HepG2 (cell line): ENCODE measurements around the gene AKAP8L. TPM values are rescaled to one million over a fixed set of nuclear protein-coding genes. Genes with fewer than 3 reads are reported as not detected.

ENCODE experiments used
- ATAC-seq: fragments of 200-7000 bp; cut with Tn5 transposase; 3 replicates; pipeline ENCODE4 v1.9.1; 2020; ENCODE audit warnings: mild to moderate bottlenecking, moderate library complexity
- BruUV-seq: library from RNA; stranded (reverse); fragments of 400-500 nt; replicated peaks from 2 replicates; lab custom pipeline; 2021; lab: Mats Ljungman, UMichigan
- CTCF ChIA-PET: fragments of 300-600 bp; formaldehyde crosslinking; extraction: SDS; loops from one replicate; lab custom pipeline; 2021; ENCODE audit warnings: low total read pairs, inconsistent platforms, low intra/inter-chr PET ratio; lab: Yijun Ruan, JAX
- POLR2A ChIA-PET: fragments of 350-600 bp; sonication (Branson Sonifier 250); formaldehyde crosslinking; loops from one replicate; lab custom pipeline; 2020; ENCODE audit warnings: antibody characterized with exemption, inconsistent platforms; lab: Yijun Ruan, JAX
- DNase-seq: peaks from one replicate; pipeline ENCODE4 v3.0.0-alpha.2; 2015; ENCODE audit warnings: low spot score
- FAIRE-seq: peaks from 3 replicates; lab custom pipeline; 2011; peaks lifted over from hg19 to GRCh38; lab: Jason Lieb, UNC
- H2AFZ ChIP-seq: one replicate; pipeline ENCODE4 v1.6.1; 2011; ENCODE audit warnings: low read length, inconsistent platforms
- H3K27ac ChIP-seq: fragments of 300-600 bp; 3 replicates; pipeline ENCODE4 v1.8.0; 2011; ENCODE audit warnings: mixed run types, mild to moderate bottlenecking, mixed read lengths, low read length, inconsistent platforms; ENCODE audit not compliant: insufficient read depth; ENCODE audit errors: extremely low read length
- H3K27me3 ChIP-seq, 2 experiments: fragments of 200-600 bp in 1 of 2; 2 replicates in 1 of 2; 3 replicates in 1 of 2; pipeline versions ENCODE4 v1.6.0 to v1.8.0; 2011; ENCODE audit warnings: low read length in 2 of 2, mild to moderate bottlenecking in 2 of 2, moderate library complexity in 2 of 2, inconsistent platforms in 1 of 2; ENCODE audit not compliant: insufficient read depth in 2 of 2, control insufficient read depth in 1 of 2
- H3K36me3 ChIP-seq, 2 experiments: fragments of 200-600 bp in 1 of 2; replicated peaks in 1 of 2; 2 replicates in 1 of 2; 3 replicates in 1 of 2; pipeline versions ENCODE4 v1.5.1 to v1.8.0; 2011; ENCODE audit warnings: low read length in 2 of 2, inconsistent platforms in 1 of 2; ENCODE audit not compliant: insufficient read depth in 2 of 2, control insufficient read depth in 1 of 2
- H3K4me1 ChIP-seq: 2 replicates; pipeline ENCODE4 v1.5.1; 2012; ENCODE audit warnings: low read length, inconsistent platforms; ENCODE audit not compliant: insufficient read depth
- H3K4me2 ChIP-seq: 2 replicates; pipeline ENCODE4 v1.6.0; 2011; ENCODE audit warnings: low read depth, low read length, inconsistent platforms
- H3K4me3 ChIP-seq, 3 experiments: fragments of 200-600 bp in 1 of 3; sonication (generic), shearing (Covaris generic) in 1 of 3; replicated peaks in 1 of 3; 2 replicates each; pipeline ENCODE4 v1.5.1; 2011 to 2016; ENCODE audit warnings: low read length in 3 of 3, inconsistent platforms in 2 of 3, low read depth in 2 of 3, mild to moderate bottlenecking in 2 of 3, control low read depth in 1 of 3, mixed read lengths in 1 of 3; ENCODE audit not compliant: insufficient read depth in 1 of 3
- H3K79me2 ChIP-seq: one replicate; pipeline ENCODE4 v1.6.1; 2011; ENCODE audit warnings: low read length, inconsistent platforms; ENCODE audit not compliant: insufficient read depth
- H3K9ac ChIP-seq: 2 replicates; pipeline ENCODE4 v1.6.0; 2011; ENCODE audit warnings: mild to moderate bottlenecking, low read depth, low read length, inconsistent platforms; ENCODE audit not compliant: insufficient read depth
- H3K9me3 ChIP-seq: 2 replicates; pipeline ENCODE4 v1.5.1; 2012; ENCODE audit warnings: mild to moderate bottlenecking, low read length
- H4K20me1 ChIP-seq: 2 replicates; pipeline ENCODE4 v1.6.0; 2011; ENCODE audit warnings: inconsistent platforms, mild to moderate bottlenecking, low read length, moderate library complexity; ENCODE audit not compliant: insufficient read depth
- CREM ChIP-seq, 2 experiments: sonication (generic) in 1 of 2; formaldehyde crosslinking in 1 of 2; IDR thresholded peaks; 2 replicates each; pipeline versions ENCODE4 v1.4.0 to v1.6.1; 2016 to 2020; ENCODE audit warnings: antibody characterized with exemption in 1 of 2, mild to moderate bottlenecking in 1 of 2, missing genetic modification reagents in 1 of 2
- HNRNPH1 ChIP-seq: fragments of 200-400 bp; formaldehyde crosslinking; optimal IDR thresholded peaks from 2 replicates; pipeline ENCODE3; 2017; ENCODE audit warnings: mild to moderate bottlenecking, low read depth, low read length
- RFXAP ChIP-seq: sonication (generic); formaldehyde crosslinking; IDR thresholded peaks from 2 replicates; pipeline ENCODE4 v1.4.0; 2020; ENCODE audit warnings: missing genetic modification reagents, borderline replicate concordance
- SKI ChIP-seq: fragments of 450-650 bp; IDR thresholded peaks from one replicate; pipeline ENCODE4 v1.6.1; 2018; ENCODE audit warnings: mild to moderate bottlenecking; ENCODE audit not compliant: partially characterized antibody
- YY1 ChIP-seq: IDR thresholded peaks from 2 replicates; pipeline ENCODE4 v1.6.1; 2011; ENCODE audit warnings: low read length, low read depth, moderate library complexity, mild to moderate bottlenecking; ENCODE audit not compliant: insufficient read depth, insufficient replicate concordance
- ZBTB44 ChIP-seq: sonication (generic); formaldehyde crosslinking; IDR thresholded peaks from 2 replicates; pipeline ENCODE4 v1.4.0; 2020; ENCODE audit warnings: missing genetic modification reagents
- ZNF282 ChIP-seq: fragments of 450-650 bp; IDR thresholded peaks from 2 replicates; pipeline ENCODE4 v1.6.1; 2018; ENCODE audit not compliant: partially characterized antibody
- ZNF652 ChIP-seq: IDR thresholded peaks from 2 replicates; pipeline ENCODE4 v1.6.1; 2016; ENCODE audit warnings: low read depth, borderline replicate concordance
- in situ Hi-C: cut with HindIII; loops from 2 replicates; pipeline ENCODE4 v1.10.0; 2017; ENCODE audit warnings: low pct_unique_long_range_greater_than_20kb; ENCODE audit not compliant: extremely low pct_ligation_motif_present
- intact Hi-C: fragments of 100-400 bp; cut with micrococcal nuclease; formaldehyde crosslinking; loops from one replicate; pipeline ENCODE4 v1.10.0; 2022; ENCODE audit not compliant: unreplicated experiment
- polyA plus RNA-seq, 8 experiments: library from polyadenylated mRNA; depleted of rRNA in 3 of 8; stranded (reverse) in 7 of 8; unstranded in 1 of 8; fragments of >200 nt; fragmentation: Illumina TruSeq in 4 of 8; extraction: Trizol in 4 of 8; gene quantifications; 2 replicates each; pipeline versions ENCODE4 v1.2.1 to v1.2.3, GENCODE V29; 2011 to 2016; ENCODE audit warnings: low read depth in 4 of 8, missing spikeins in 1 of 8, mixed read lengths in 1 of 8; ENCODE audit not compliant: insufficient read depth in 1 of 8
- total RNA-seq, 5 experiments: library from RNA; depleted of rRNA; stranded (reverse); fragments of >200 nt; fragmentation: Illumina TruSeq; extraction: Trizol; gene quantifications; 2 replicates each; pipeline ENCODE4 v1.2.3, GENCODE V29; 2016; ENCODE audit warnings: low read depth in 1 of 5
- TF ChIP-seq, protein P1 (sequence below): sonication (generic); formaldehyde crosslinking; IDR thresholded peaks from 2 replicates; pipeline ENCODE4 v1.4.0; 2020; ENCODE audit warnings: mild to moderate bottlenecking, missing genetic modification reagents

The AKAP8L gene
- total and polyA plus RNA-seq, 2 of the 13 experiments (the other 11 are each of a cell fraction or from before 2014, with no cell fraction given), result 48.2 to 49.6 TPM

- peaks cover 24 to 61% of the 10 kb centered on the region in 2 experiments for H3K36me3 ChIP-seq
- H3K79me2 ChIP-seq, result peaks cover 14% of the 10 kb centered on the region
- BruUV-seq, result no TSS peak
- no peak overlapping the region for H3K4me3 ChIP-seq
- no peaks in the 10 kb centered on the region for H3K9me3 ChIP-seq
- no peak overlapping the region for H3K9ac ChIP-seq
- H2AFZ ChIP-seq, result no peak overlapping the region
- FAIRE-seq, result no peak
- ChIA-PET CTCF (no interaction called here), POLR2A (interaction anchor here (1.1 kb wide), 1 partner anchor 25 kb away, joined by 4 read pairs; the partner anchor contains the start of gene AKAP8L)
- TF ChIP-seq RFXAP (no peak), ZNF652 (CRISPR knock-in tag) (no peak), ZNF282 (no peak), SKI (no peak), ZBTB44 (CRISPR knock-in tag) (no peak), CREM (IDR thresholded peaks at IDR 0.05) (no peak), CREM (CRISPR knock-in tag; IDR thresholded peaks at IDR 0.05) (no peak), YY1 (no peak), HNRNPH1 (no peak)
- TF ChIP-seq, protein P1, sequence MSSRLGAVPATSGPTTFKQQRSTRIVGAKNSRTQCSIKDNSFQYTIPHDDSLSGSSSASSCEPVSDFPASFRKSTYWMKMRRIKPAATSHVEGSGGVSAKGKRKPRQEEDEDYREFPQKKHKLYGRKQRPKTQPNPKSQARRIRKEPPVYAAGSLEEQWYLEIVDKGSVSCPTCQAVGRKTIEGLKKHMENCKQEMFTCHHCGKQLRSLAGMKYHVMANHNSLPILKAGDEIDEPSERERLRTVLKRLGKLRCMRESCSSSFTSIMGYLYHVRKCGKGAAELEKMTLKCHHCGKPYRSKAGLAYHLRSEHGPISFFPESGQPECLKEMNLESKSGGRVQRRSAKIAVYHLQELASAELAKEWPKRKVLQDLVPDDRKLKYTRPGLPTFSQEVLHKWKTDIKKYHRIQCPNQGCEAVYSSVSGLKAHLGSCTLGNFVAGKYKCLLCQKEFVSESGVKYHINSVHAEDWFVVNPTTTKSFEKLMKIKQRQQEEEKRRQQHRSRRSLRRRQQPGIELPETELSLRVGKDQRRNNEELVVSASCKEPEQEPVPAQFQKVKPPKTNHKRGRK (CRISPR knock-in tag), result no peak
- intact Hi-C loops, result no loop called here
- ATAC-seq, result no peak
- H3K4me1 ChIP-seq, result no peaks in the 10 kb centered on the region
- no peaks in the 10 kb centered on the region; the same call in 1 of the 2 replicates for H4K20me1 ChIP-seq
- no peak overlapping the region for H3K4me2 ChIP-seq
- DNase-seq, result no peak
- H3K27me3 ChIP-seq, result no peaks in the 10 kb centered on the region
- in situ Hi-C loops, result no loop called here
- no peak overlapping the region for H3K27ac ChIP-seq
These were observed 24.8 kb downstream of the AKAP8L start for GRCh38 chr19:15393963-15394362.
